ENCODE data around the gene CELF1.

The CELF1 gene

DNA sequence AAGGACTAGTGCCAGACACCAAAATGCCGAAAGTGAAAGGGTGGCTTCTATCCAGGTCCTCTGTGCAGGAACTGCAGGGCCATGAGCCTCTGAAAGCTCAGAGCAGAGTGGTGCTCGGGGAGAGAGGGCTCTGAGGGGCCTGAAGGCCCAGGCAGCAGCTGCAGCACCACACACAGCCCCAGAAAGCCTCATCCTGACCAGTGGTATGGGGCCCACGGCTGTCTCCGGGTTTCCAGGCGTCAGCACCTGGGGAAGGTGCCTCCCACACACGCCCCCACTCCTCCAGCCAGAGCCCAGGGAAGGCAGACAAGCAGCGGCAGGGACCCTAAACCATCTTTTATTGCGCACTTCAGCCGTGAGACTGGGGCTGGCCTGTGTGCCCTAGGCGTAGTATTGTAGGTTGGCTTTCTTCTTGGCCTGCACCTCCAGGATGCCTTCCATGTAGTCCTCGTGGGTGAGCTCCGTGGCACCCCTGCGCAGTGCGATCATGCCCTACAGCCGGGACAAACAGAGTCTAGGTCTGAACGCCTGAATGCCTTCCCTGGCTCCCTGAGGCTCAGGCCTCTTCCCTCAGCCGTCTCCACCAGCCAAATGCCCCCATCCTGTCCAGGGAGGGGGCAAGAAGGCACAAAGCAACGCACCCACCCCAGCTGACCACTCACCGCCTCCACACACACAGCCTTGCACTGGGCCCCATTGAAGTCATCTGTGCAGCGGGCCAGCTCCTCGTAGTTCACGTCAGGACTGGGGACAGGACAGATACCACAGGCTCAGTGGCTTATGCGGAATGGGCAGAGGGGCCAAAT, 134.3 kb downstream of the CELF1 start:
- DNase-seq (no peak), ATAC-seq (replicated peaks) (no peak)
- H3K9me3 Mint-ChIP-seq: no peaks in the 10 kb centered on the region
- no peaks in the 10 kb centered on the region for H3K27me3 Mint-ChIP-seq
- peak overlapping the region; percentile 80 for H3K27ac Mint-ChIP-seq
- H3K36me3 Mint-ChIP-seq: peaks cover 47 to 66% of the 10 kb centered on the region in 2 donors
- no peak overlapping the region for H3K4me3 Mint-ChIP-seq
- H3K4me1 Mint-ChIP-seq: peaks cover 4 to 32% of the 10 kb centered on the region in 2 donors

DNA sequence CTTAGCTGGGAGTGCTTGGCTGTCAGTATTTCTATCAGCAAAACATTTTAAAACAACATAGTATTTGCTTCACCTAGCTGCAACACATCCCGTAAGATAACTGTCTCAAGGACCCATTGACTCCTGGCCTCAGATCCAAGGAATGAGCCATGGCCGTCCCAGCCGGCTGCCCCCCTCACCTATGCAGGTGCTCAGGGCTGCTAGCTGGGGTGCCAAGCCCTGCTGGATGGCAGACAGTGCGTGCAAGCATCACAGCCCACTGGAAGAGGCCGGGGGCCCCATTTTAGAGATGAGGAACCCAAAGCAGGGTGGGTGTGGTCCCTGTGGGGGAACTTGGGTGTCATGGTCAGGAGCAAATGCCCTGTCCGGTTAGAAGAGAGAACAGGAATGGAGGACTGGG, 135.2 kb downstream of the CELF1 start:
- Mint-ChIP-seq H3K27me3 (no peaks in the 10 kb centered on the region), H3K36me3 (peaks cover 47 to 69% of the 10 kb centered on the region in 2 donors), H3K4me1 (peaks cover 5 to 32% of the 10 kb centered on the region in 2 donors), H3K27ac (peak overlapping the region; percentile 80), H3K9me3 (no peaks in the 10 kb centered on the region), H3K4me3 (no peak overlapping the region)
- ATAC-seq (replicated peaks): no peak
- DNase-seq: no peak

DNA sequence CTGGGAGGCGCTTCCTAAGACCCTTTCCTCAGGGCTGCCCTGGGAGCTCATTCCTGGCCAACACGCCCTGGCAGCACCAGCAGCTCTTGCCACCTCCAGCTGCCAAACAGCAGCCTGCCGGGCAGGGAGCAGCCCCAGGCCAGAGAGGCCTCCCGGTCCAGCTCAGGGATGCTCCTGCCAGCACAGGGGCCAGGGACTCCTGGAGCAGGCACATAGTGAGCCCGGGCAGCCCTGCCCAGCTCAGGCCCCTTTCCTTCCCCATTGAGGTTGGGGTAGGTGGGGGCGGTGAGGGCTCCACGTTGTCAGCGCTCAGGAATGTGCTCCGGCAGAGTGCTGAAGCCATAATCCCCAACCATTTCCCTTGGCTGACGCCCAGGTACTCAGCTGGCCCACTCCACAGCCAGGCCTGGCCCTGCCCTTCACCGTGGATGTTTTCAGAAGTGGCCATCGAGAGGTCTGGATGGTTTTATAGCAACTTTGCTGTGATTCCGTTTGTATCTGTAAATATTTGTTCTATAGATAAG, 136.9 kb downstream of the CELF1 start:
- Mint-ChIP-seq H3K36me3 (peaks cover 46 to 66% of the 10 kb centered on the region in 2 donors), H3K27me3 (no peaks in the 10 kb centered on the region), H3K27ac (peak overlapping the region; percentile 79), H3K4me1 (peaks cover 5 to 39% of the 10 kb centered on the region in 2 donors), H3K9me3 (no peaks in the 10 kb centered on the region), H3K4me3 (no peak overlapping the region)
- ATAC-seq (replicated peaks) (no peak), DNase-seq (no peak)

Data from stimulated activated naive B cell treated with anti-CD40 and anti-IgM and Interleukin-4, amounts not matched to agents 10 μg/mL and 1 μg/mL and 100 μg/mL, for 72 hours (primary cell).